Measurements from ENCODE around the gene RANGAP1. TPM values are rescaled to one million over a fixed set of nuclear protein-coding genes. Genes with fewer than 3 reads are reported as not detected.

RANGAP1 gene
- total RNA-seq, 6 donors from 2014 or later = 27.0 to 60.8 (median 52.4) TPM

GRCh38 chr22:41254230-41254629, 31.8 kb downstream of the RANGAP1 start:
- no peak overlapping the region for H3K4me3 ChIP-seq
- no peak for TF ChIP-seq POLR2A (IDR thresholded peaks at IDR 0.05)
- TF ChIP-seq CTCF (IDR thresholded peaks at IDR 0.05) = no peak
- TF ChIP-seq EP300 (IDR thresholded peaks at IDR 0.05) = no peak
- no peaks in the 10 kb centered on the region for H3K9me3 ChIP-seq
- H3K36me3 ChIP-seq = peaks cover 20 to 98% (median 87%) of the 10 kb centered on the region in 4 donors
- ATAC-seq (ENCODE audit: low FRiP score in 2 of 2) = no peak
- H3K27ac ChIP-seq = no peak overlapping the region
- H3K27me3 ChIP-seq = no peaks in the 10 kb centered on the region
- DNase-seq = no peak
- H3K4me1 ChIP-seq = no peaks in the 10 kb centered on the region
- 88 to 92% methylated on average over 7 of the region's 7 CpGs for WGBS, 2 donors

GRCh38 chr22:41252365-41252764, 33.6 kb downstream of the RANGAP1 start:
- Histone ChIP-seq H3K4me1 (no peaks in the 10 kb centered on the region), H3K4me3 (no peak overlapping the region), H3K36me3 (peaks cover 24 to 100% (median 92%) of the 10 kb centered on the region in 4 donors), H3K27ac (no peak overlapping the region), H3K27me3 (no peaks in the 10 kb centered on the region), H3K9me3 (no peaks in the 10 kb centered on the region)
- 89 to 93% methylated on average over 8 of the region's 8 CpGs for WGBS, 2 donors
- TF ChIP-seq POLR2A (IDR thresholded peaks at IDR 0.05) = no peak
- TF ChIP-seq EP300 (IDR thresholded peaks at IDR 0.05) = no peak
- no peak for TF ChIP-seq POLR2AphosphoS5 (IDR thresholded peaks at IDR 0.05)
- TF ChIP-seq CTCF (IDR thresholded peaks at IDR 0.05) = no peak
- DNase-seq = no peak
- no peak for ATAC-seq (ENCODE audit: low FRiP score in 2 of 2)

- ATAC-seq (ENCODE audit: low FRiP score in 2 of 2) (no peak), DNase-seq (no peak)
- 96 to 98% methylated on average over 12 of the region's 12 CpGs for WGBS, 2 donors
- Histone ChIP-seq H3K27ac (no peak overlapping the region), H3K4me1 (no peaks in the 10 kb centered on the region), H3K27me3 (no peaks in the 10 kb centered on the region), H3K36me3 (peaks cover 24 to 95% (median 87%) of the 10 kb centered on the region in 4 donors), H3K9me3 (no peaks in the 10 kb centered on the region), H3K4me3 (no peak overlapping the region)
- no peak for TF ChIP-seq POLR2A (IDR thresholded peaks at IDR 0.05)
- no peak for TF ChIP-seq CTCF (IDR thresholded peaks at IDR 0.05)
- no peak for TF ChIP-seq EP300 (IDR thresholded peaks at IDR 0.05)
- no peak for TF ChIP-seq POLR2AphosphoS5 (IDR thresholded peaks at IDR 0.05)
Measured at GRCh38 chr22:41250127-41250526, 35.9 kb downstream of the RANGAP1 start.

GRCh38 chr22:41249442-41249841, 36.5 kb downstream of the RANGAP1 start:
- no peak overlapping the region for H3K4me3 ChIP-seq
- no peaks in the 10 kb centered on the region for H3K27me3 ChIP-seq
- no peaks in the 10 kb centered on the region for H3K9me3 ChIP-seq
- no peak for ATAC-seq (ENCODE audit: low FRiP score in 2 of 2)
- no peak overlapping the region for H3K27ac ChIP-seq
- TF ChIP-seq EP300 (IDR thresholded peaks at IDR 0.05) = no peak
- DNase-seq = no peak
- 93 to 95% methylated on average over 5 to 14 of the region's 14 CpGs for WGBS, 2 donors
- H3K4me1 ChIP-seq = no peaks in the 10 kb centered on the region
- H3K36me3 ChIP-seq = peaks cover 24 to 94% (median 85%) of the 10 kb centered on the region in 4 donors

- DNase-seq (no peak), ATAC-seq (ENCODE audit: low FRiP score in 2 of 2) (no peak)
- no peaks in the 10 kb centered on the region for H3K27me3 ChIP-seq
- H3K36me3 ChIP-seq = peaks cover 20 to 87% (median 78%) of the 10 kb centered on the region in 4 donors
- WGBS, 2 donors = 93 to 96% methylated on average over 6 to 8 of the region's 10 CpGs
- H3K9me3 ChIP-seq = no peaks in the 10 kb centered on the region
- H3K27ac ChIP-seq = no peak overlapping the region
- H3K4me1 ChIP-seq = no peaks in the 10 kb centered on the region
- no peak for TF ChIP-seq POLR2AphosphoS5 (IDR thresholded peaks at IDR 0.05)
- TF ChIP-seq CTCF (IDR thresholded peaks at IDR 0.05) = no peak
- no peak for TF ChIP-seq POLR2A (IDR thresholded peaks at IDR 0.05)
- no peak for TF ChIP-seq EP300 (IDR thresholded peaks at IDR 0.05)
- H3K4me3 ChIP-seq = no peak overlapping the region
Measured at GRCh38 chr22:41248758-41249157, 37.2 kb downstream of the RANGAP1 start.
